Mammary epithelial cell (primary cell): ENCODE results near the gene DUSP16.

ENCODE experiments used
- CTCF ChIP-seq, 2 donors: IDR thresholded peaks in 1 of 2; conservative IDR thresholded peaks in 1 of 2; 2 replicates each; pipeline ENCODE4 v1.5.1; 2011 to 2012; ENCODE audit warnings: inconsistent platforms in 2 of 2, low read length in 2 of 2, mild to moderate bottlenecking in 2 of 2, control low read depth in 1 of 2, low read depth in 1 of 2; ENCODE audit not compliant: insufficient read depth in 1 of 2; ENCODE audit errors: extremely low read depth in 1 of 2
- EZH2 ChIP-seq: IDR thresholded peaks from 2 replicates; pipeline ENCODE4 v1.6.1; 2012; ENCODE audit warnings: low read length, inconsistent platforms, borderline replicate concordance

- TF ChIP-seq CTCF (conservative IDR thresholded peaks at IDR 0.05 in 1 of 2, IDR thresholded peaks at IDR 0.05 in 1 of 2; ENCODE audit: extremely low read depth in 1 of 2, insufficient read depth in 1 of 2, low read depth in 1 of 2, low read length in 2 of 2) = peak in 1 of 2 donors; percentile 46
- TF ChIP-seq EZH2 = no peak
These were observed 45.9 kb upstream of the DUSP16 start for GRCh38 chr12:12608557-12608957.
